ENCODE results near the gene SEPTIN1.

- TF ChIP-seq ZNF521 (tag by site-specific recombination; IDR thresholded peaks at IDR 0.05) (no peak), CTCF (tag by site-specific recombination; IDR thresholded peaks at IDR 0.05) (no peak), ZNF677 (tag by site-specific recombination; IDR thresholded peaks at IDR 0.05) (no peak), KLF17 (tag by site-specific recombination; IDR thresholded peaks at IDR 0.05) (no peak), YY1 (tag by site-specific recombination; IDR thresholded peaks at IDR 0.05) (no peak), ZNF549 (tag by site-specific recombination; IDR thresholded peaks at IDR 0.05) (no peak), ZNF302 (tag by site-specific recombination; IDR thresholded peaks at IDR 0.05; ENCODE audit: low read depth) (no peak)
These were observed 30.6 kb downstream of the SEPTIN1 start for GRCh38 chr16:30351586-30352419.

Data from HEK293 (cell line).